Activated CD4-positive, alpha-beta T cell treated with anti-CD3 and anti-CD28 coated beads for 4 hours (primary cell): ENCODE measurements around the gene RGS5.
"Not testable (repeated sequence)": the region's sequence is repeated elsewhere in the genome, so short reads cannot be mapped to it uniquely, and the experiment has no call there.

Experiments
- DNase-seq, 2 donors: peaks; one replicate each; pipeline ENCODE4 v3.0.0-alpha.2; 2020

Gene RGS5

GRCh38 chr1:163202833-163203451 lies at the start of gene RGS5:
TSS of gene RGS5 (minus strand) at chr1:163202916. CDS start at chr1:163202835, 81 bp downstream.
- DNase-seq = no peak

- no peak for DNase-seq
Observed at GRCh38 chr1:163250382-163250974, 47.8 kb upstream of the RGS5 start.

- DNase-seq = no peak
Observed at GRCh38 chr1:163248064-163248463, 45.3 kb upstream of the RGS5 start.

GRCh38 chr1:163244648-163245047 lies 41.9 kb upstream of the RGS5 start:
- DNase-seq = not testable (repeated sequence)

GRCh38 chr1:163241746-163242145 lies 39.0 kb upstream of the RGS5 start:
- DNase-seq = no peak

- DNase-seq = no peak
Observed at GRCh38 chr1:163240705-163241104, 38.0 kb upstream of the RGS5 start.

- DNase-seq = not testable (repeated sequence)
Observed at GRCh38 chr1:163233643-163234042, 30.9 kb upstream of the RGS5 start.

- DNase-seq = no peak
Observed at GRCh38 chr1:163231385-163231784, 28.7 kb upstream of the RGS5 start.

- DNase-seq = no peak
Observed at GRCh38 chr1:163230827-163231226, 28.1 kb upstream of the RGS5 start.

- DNase-seq = not testable (repeated sequence)
Observed at GRCh38 chr1:163228271-163228670, 25.6 kb upstream of the RGS5 start.

GRCh38 chr1:163227126-163227525 lies 24.4 kb upstream of the RGS5 start:
- DNase-seq = no peak

GRCh38 chr1:163213626-163214025 lies 10.9 kb upstream of the RGS5 start:
- DNase-seq = no peak

GRCh38 chr1:163211667-163212066 lies 9.0 kb upstream of the RGS5 start:
- no peak for DNase-seq

GRCh38 chr1:163205513-163205912 lies 2.8 kb upstream of the RGS5 start:
- DNase-seq = no peak

GRCh38 chr1:163203561-163203960 lies 845 bp upstream of the RGS5 start:
- DNase-seq = no peak

- no peak for DNase-seq
Observed at GRCh38 chr1:163201906-163202305, 810 bp downstream of the RGS5 start.

GRCh38 chr1:163197022-163197421 lies 5.7 kb downstream of the RGS5 start:
- DNase-seq = no peak

- DNase-seq = no peak
Observed at GRCh38 chr1:163196449-163196787, 6.3 kb downstream of the RGS5 start.

- no peak for DNase-seq
Observed at GRCh38 chr1:163195728-163196448, 6.8 kb downstream of the RGS5 start.

GRCh38 chr1:163191301-163191700 lies 11.4 kb downstream of the RGS5 start:
- DNase-seq = no peak

GRCh38 chr1:163188947-163189346 lies 13.8 kb downstream of the RGS5 start:
- no peak for DNase-seq

GRCh38 chr1:163187849-163188248 lies 14.9 kb downstream of the RGS5 start:
- no peak for DNase-seq

- DNase-seq = no peak
Observed at GRCh38 chr1:163186862-163187261, 15.9 kb downstream of the RGS5 start.

GRCh38 chr1:163182330-163182949 lies 20.3 kb downstream of the RGS5 start:
- no peak for DNase-seq
